IMR-90 (cell line): ENCODE measurements around the gene KRT74. TPM values are rescaled to one million over a fixed set of nuclear protein-coding genes. Genes with fewer than 3 reads are reported as not detected.

Experiments used
- ATAC-seq: fragments of 200-7000 bp; cut with Tn5 transposase; 2 replicates; pipeline ENCODE4 v1.9.1; 2020; ENCODE audit warnings: low read depth, mild to moderate bottlenecking, moderate library complexity
- BruUV-seq: library from RNA; stranded (reverse); fragments of 400-500 nt; replicated peaks from 2 replicates; lab custom pipeline; 2021; lab: Mats Ljungman, UMichigan
- CTCF ChIA-PET: fragments of 300-600 bp; formaldehyde crosslinking; extraction: SDS; loops from one replicate; lab custom pipeline; 2021; ENCODE audit warnings: antibody characterized with exemption; lab: Yijun Ruan, JAX
- POLR2A ChIA-PET: fragments of 300-600 bp; sonication (Branson Sonifier 250); formaldehyde crosslinking; loops from one replicate; lab custom pipeline; 2022; ENCODE audit warnings: antibody characterized with exemption; ENCODE audit not compliant: unreplicated experiment; lab: Charles Lee
- DNase-seq: peaks from one replicate; pipeline ENCODE4 v3.0.0; 2013
- H2AFZ ChIP-seq: replicated peaks from 2 replicates; pipeline ENCODE3; 2013; ENCODE audit warnings: low read length, mild to moderate bottlenecking; ENCODE audit not compliant: poor library complexity
- H2AK5ac ChIP-seq: 2 replicates; pipeline ENCODE4 v1.6.1; 2013; ENCODE audit warnings: low read depth, low read length, inconsistent platforms
- H2AK9ac ChIP-seq: replicated peaks from 2 replicates; pipeline ENCODE3; 2013; ENCODE audit warnings: mild to moderate bottlenecking, low read depth, low read length, moderate library complexity; ENCODE audit not compliant: poor library complexity
- H2BK120ac ChIP-seq: 2 replicates; pipeline ENCODE4 v1.6.1; 2013; ENCODE audit warnings: low read depth, low read length, inconsistent platforms
- H2BK15ac ChIP-seq: 3 replicates; pipeline ENCODE4 v1.6.1; 2013; ENCODE audit warnings: low read depth, low read length, inconsistent platforms
- H2BK20ac ChIP-seq: 2 replicates; pipeline ENCODE4 v1.6.1; 2013; ENCODE audit warnings: low read depth, mild to moderate bottlenecking, inconsistent platforms, low read length, moderate library complexity
- H2BK5ac ChIP-seq: 2 replicates; pipeline ENCODE4 v1.6.1; 2013; ENCODE audit warnings: mild to moderate bottlenecking, low read depth, low read length, inconsistent platforms; ENCODE audit not compliant: poor library complexity, severe bottlenecking
- H3K14ac ChIP-seq: replicated peaks from 2 replicates; pipeline ENCODE4 v1.6.1; 2013; ENCODE audit warnings: low read depth, low read length, inconsistent platforms
- H3K18ac ChIP-seq: 2 replicates; pipeline ENCODE4 v1.6.1; 2013; ENCODE audit warnings: low read depth, low read length, control low read depth
- H3K23ac ChIP-seq: 2 replicates; pipeline ENCODE4 v1.6.1; 2013; ENCODE audit warnings: low read depth, low read length, inconsistent platforms
- H3K27ac ChIP-seq: 2 replicates; pipeline ENCODE4 v1.5.1; 2013; ENCODE audit warnings: mild to moderate bottlenecking, control low read depth, low read length; ENCODE audit not compliant: insufficient read depth
- H3K27me3 ChIP-seq: 2 replicates; pipeline ENCODE4 v1.6.1; 2013; ENCODE audit warnings: low read length; ENCODE audit not compliant: control insufficient read depth, insufficient read depth
- H3K36me3 ChIP-seq: 2 replicates; pipeline ENCODE4 v1.6.1; 2013; ENCODE audit warnings: low read length, mixed read lengths; ENCODE audit not compliant: control insufficient read depth, insufficient read depth
- H3K4ac ChIP-seq: 2 replicates; pipeline ENCODE4 v1.6.1; 2013; ENCODE audit warnings: low read depth, low read length, inconsistent platforms
- H3K4me1 ChIP-seq: 2 replicates; pipeline ENCODE4 v1.6.1; 2013; ENCODE audit warnings: low read length, mixed read lengths; ENCODE audit not compliant: control insufficient read depth, insufficient read depth
- H3K4me2 ChIP-seq: 2 replicates; pipeline ENCODE4 v1.6.1; 2013; ENCODE audit warnings: low read depth, mild to moderate bottlenecking, control low read depth, low read length, moderate library complexity
- H3K4me3 ChIP-seq: 2 replicates; pipeline ENCODE4 v1.5.1; 2013; ENCODE audit warnings: low read depth, mild to moderate bottlenecking, control low read depth, low read length, moderate library complexity; ENCODE audit not compliant: insufficient read depth
- H3K56ac ChIP-seq: 2 replicates; pipeline ENCODE4 v1.6.1; 2013; ENCODE audit warnings: low read length, inconsistent platforms; ENCODE audit not compliant: insufficient read depth; ENCODE audit errors: extremely low read depth
- H3K79me1 ChIP-seq, 2 experiments: 2 replicates each; pipeline ENCODE4 v1.6.1; 2013; ENCODE audit warnings: low read length in 2 of 2, inconsistent platforms in 1 of 2, low read depth in 1 of 2
- H3K9ac ChIP-seq: 2 replicates; pipeline ENCODE4 v1.6.1; 2013; ENCODE audit warnings: low read depth, low read length, control low read depth
- H3K9me1 ChIP-seq: 2 replicates; pipeline ENCODE4 v1.6.1; 2013; ENCODE audit warnings: low read length, inconsistent platforms; ENCODE audit not compliant: insufficient read depth
- H3K9me3 ChIP-seq: 2 replicates; pipeline ENCODE4 v1.6.1; 2013; ENCODE audit warnings: low read length; ENCODE audit not compliant: control insufficient read depth, insufficient read depth
- H4K20me1 ChIP-seq: 2 replicates; pipeline ENCODE4 v1.6.1; 2013; ENCODE audit warnings: low read length, inconsistent platforms; ENCODE audit not compliant: insufficient read depth
- H4K5ac ChIP-seq: 2 replicates; pipeline ENCODE4 v1.6.1; 2013; ENCODE audit warnings: mild to moderate bottlenecking, low read depth, low read length, control low read depth
- H4K8ac ChIP-seq, 2 experiments: 2 replicates each; pipeline ENCODE4 v1.6.1; 2013; ENCODE audit warnings: low read depth in 2 of 2, low read length in 2 of 2, control low read depth in 1 of 2, inconsistent platforms in 1 of 2
- H4K91ac ChIP-seq: 2 replicates; pipeline ENCODE4 v1.6.1; 2013; ENCODE audit warnings: low read depth, low read length, inconsistent platforms; ENCODE audit not compliant: insufficient read depth
- BHLHE40 ChIP-seq: fragments of 150-350 bp; IDR thresholded peaks from 2 replicates; pipeline ENCODE4 v1.6.1; 2016; ENCODE audit warnings: mild to moderate bottlenecking, low read depth, low read length
- CEBPB ChIP-seq: IDR thresholded peaks from 2 replicates; pipeline ENCODE4 v1.6.1; 2012; ENCODE audit warnings: low read depth, low read length, improper control_type of control experiment
- CHD1 ChIP-seq: IDR thresholded peaks from 2 replicates; pipeline ENCODE4 v1.6.1; 2012; ENCODE audit warnings: low read depth, low read length, improper control_type of control experiment
- FOS ChIP-seq: fragments of 150-350 bp; IDR thresholded peaks from 2 replicates; pipeline ENCODE4 v1.6.1; 2016; ENCODE audit warnings: low read depth, low read length
- MAFK ChIP-seq: IDR thresholded peaks from 2 replicates; pipeline ENCODE4 v1.6.1; 2012; ENCODE audit warnings: low read depth, low read length, improper control_type of control experiment
- MAZ ChIP-seq: IDR thresholded peaks from 2 replicates; pipeline ENCODE4 v1.6.1; 2012; ENCODE audit warnings: low read depth, mild to moderate bottlenecking, low read length, improper control_type of control experiment, moderate library complexity, borderline replicate concordance
- MXI1 ChIP-seq: IDR thresholded peaks from 2 replicates; pipeline ENCODE4 v1.6.1; 2012; ENCODE audit warnings: low read depth, mild to moderate bottlenecking, low read length, moderate library complexity, borderline replicate concordance
- NFE2L2 ChIP-seq: fragments of 150-350 bp; IDR thresholded peaks from 2 replicates; pipeline ENCODE4 v1.6.1; 2016; ENCODE audit warnings: low read depth, mild to moderate bottlenecking, low read length
- POLR2A ChIP-seq: IDR thresholded peaks from 2 replicates; pipeline ENCODE4 v1.6.1; 2012; ENCODE audit warnings: mild to moderate bottlenecking, low read depth, low read length
- RAD21 ChIP-seq: IDR thresholded peaks from 2 replicates; pipeline ENCODE4 v1.6.1; 2012; ENCODE audit warnings: low read length, improper control_type of control experiment
- RCOR1 ChIP-seq: IDR thresholded peaks from 2 replicates; pipeline ENCODE4 v1.6.1; 2012; ENCODE audit warnings: mild to moderate bottlenecking, low read length, improper control_type of control experiment; ENCODE audit not compliant: insufficient replicate concordance
- RFX5 ChIP-seq: IDR thresholded peaks from 2 replicates; pipeline ENCODE4 v1.8.0; 2012; ENCODE audit warnings: low read depth, mild to moderate bottlenecking, low read length, moderate library complexity
- SMC3 ChIP-seq: fragments of 150-350 bp; IDR thresholded peaks from 2 replicates; pipeline ENCODE4 v1.6.1; 2016; ENCODE audit warnings: low read depth, mild to moderate bottlenecking, antibody characterized with exemption, low read length, moderate library complexity
- WGBS, 2 experiments: methylation state at CpG; one replicate each; pipeline versions ENCODE4 v1.1.5 to v1.1.7; 2013; ENCODE audit warnings: missing lambda C conversion rate in 2 of 2; ENCODE audit not compliant: insufficient read length in 1 of 2; ENCODE audit errors: extremely low coverage in 2 of 2; 5-methylcytosine and 5-hydroxymethylcytosine counted together
- dilution Hi-C: fragments of 300-500 bp; cut with HindIII; formaldehyde crosslinking; loops from one replicate; pipeline ENCODE4 v1.14.3; 2018; ENCODE audit warnings: low sequenced_read_pairs; ENCODE audit not compliant: unreplicated experiment
- in situ Hi-C: fragments of 300-500 bp; cut with MboI; formaldehyde crosslinking; loops from 3 replicates; pipeline ENCODE4 v1.14.3; 2019; ENCODE audit warnings: low sequenced_read_pairs, inconsistent platforms, mixed read lengths
- intact Hi-C: fragments of 100-400 bp; cut with micrococcal nuclease; formaldehyde crosslinking; loops from 2 replicates; pipeline ENCODE4 v1.10.0; 2022
- polyA plus RNA-seq, 3 experiments: library from polyadenylated mRNA; depleted of rRNA; stranded (reverse); fragments of >200 nt; gene quantifications; 2 replicates each; pipeline ENCODE4 v1.2.3, GENCODE V29; 2012; ENCODE audit warnings: low replicate concordance in 1 of 3
- total RNA-seq: library from RNA; depleted of rRNA; stranded (reverse); fragments of >200 nt; gene quantifications from 2 replicates; pipeline ENCODE4 v1.2.3, GENCODE V29; 2012
- TF ChIP-seq, protein P1 (sequence below): fragments of 150-350 bp; IDR thresholded peaks from 2 replicates; pipeline ENCODE4 v1.6.1; 2017; ENCODE audit warnings: mild to moderate bottlenecking, antibody characterized with exemption, low read length, low read depth
- TF ChIP-seq, protein P2 (sequence below): fragments of 150-350 bp; IDR thresholded peaks from 2 replicates; pipeline ENCODE4 v1.6.1; 2016; ENCODE audit warnings: low read depth, mild to moderate bottlenecking, low read length, moderate library complexity, borderline replicate concordance
- TF ChIP-seq, protein P3 (sequence below): conservative IDR thresholded peaks from 2 replicates; pipeline ENCODE4 v1.5.1; 2012; ENCODE audit warnings: mild to moderate bottlenecking, low read depth, low read length, improper control_type of control experiment

KRT74 gene
- total and polyA plus RNA-seq, 2 of the 4 experiments (the other 2 are of a cell fraction) = not detected

DNA sequence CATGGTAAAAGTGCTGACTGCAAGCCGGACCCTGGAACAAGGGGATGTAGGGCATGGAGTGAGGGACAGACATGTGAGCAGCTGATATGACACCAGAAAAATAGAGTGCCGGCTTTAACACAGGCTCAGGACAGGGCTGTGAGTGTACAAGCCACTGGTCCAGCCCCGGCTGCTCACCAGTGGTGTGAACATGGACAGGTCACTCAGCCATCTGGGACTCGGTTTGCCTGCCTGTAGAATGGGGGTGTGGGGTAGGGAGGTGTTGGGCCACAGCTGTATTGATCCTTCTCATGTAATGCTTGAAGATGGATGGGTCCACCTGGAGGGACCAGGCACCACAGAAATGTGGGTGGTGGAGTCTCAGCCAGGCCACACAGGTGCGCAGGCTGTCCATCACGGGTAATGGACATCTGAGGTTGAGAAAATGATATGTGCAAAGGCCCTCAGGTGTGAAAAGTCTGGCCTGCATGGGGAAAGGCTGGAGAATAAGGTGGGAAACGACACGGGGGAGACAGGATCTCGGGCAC is 10.6 kb upstream of the KRT74 start:
- Histone ChIP-seq H3K9me3 (no peaks in the 10 kb centered on the region), H3K4me3 (no peak overlapping the region), H3K27me3 (peaks cover 42% of the 10 kb centered on the region), H3K56ac (no peak overlapping the region), H2AK9ac (no peak overlapping the region), H4K91ac (no peak overlapping the region), H4K5ac (no peak overlapping the region), H2AFZ (no peak overlapping the region), H3K9me1 (no peaks in the 10 kb centered on the region), H3K14ac (no peak overlapping the region), H3K4me2 (no peak overlapping the region), H2BK5ac (no peak overlapping the region), H2BK120ac (no peak overlapping the region), H2BK20ac (no peak overlapping the region), H3K23ac (no peak overlapping the region), H4K20me1 (no peaks in the 10 kb centered on the region; the same call in 1 of the 2 replicates), H2BK15ac (no peak overlapping the region), H4K8ac (no peak overlapping the region), H3K27ac (no peak overlapping the region), H3K79me1 (no peaks in the 10 kb centered on the region), H3K9ac (no peak overlapping the region), H2AK5ac (no peak overlapping the region), H3K4ac (no peak overlapping the region), H3K4me1 (no peaks in the 10 kb centered on the region), H3K18ac (no peak overlapping the region), H3K36me3 (no peaks in the 10 kb centered on the region)
- ChIA-PET POLR2A (no interaction called here), CTCF (interaction anchor here (1.0 to 1.1 kb wide), 2 partner anchors 286 to 294 kb away, joined by 3 read pairs; no protein-coding TSS in a partner anchor)
- ATAC-seq (no peak), DNase-seq (no peak)
- TF ChIP-seq, protein P1, sequence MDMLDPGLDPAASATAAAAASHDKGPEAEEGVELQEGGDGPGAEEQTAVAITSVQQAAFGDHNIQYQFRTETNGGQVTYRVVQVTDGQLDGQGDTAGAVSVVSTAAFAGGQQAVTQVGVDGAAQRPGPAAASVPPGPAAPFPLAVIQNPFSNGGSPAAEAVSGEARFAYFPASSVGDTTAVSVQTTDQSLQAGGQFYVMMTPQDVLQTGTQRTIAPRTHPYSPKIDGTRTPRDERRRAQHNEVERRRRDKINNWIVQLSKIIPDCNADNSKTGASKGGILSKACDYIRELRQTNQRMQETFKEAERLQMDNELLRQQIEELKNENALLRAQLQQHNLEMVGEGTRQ = no peak
- TF ChIP-seq MAFK (no peak), POLR2A (no peak), RCOR1 (no peak), CEBPB (no peak), SMC3 (no peak), CHD1 (no peak), BHLHE40 (no peak), NFE2L2 (no peak), FOS (no peak), RAD21 (no peak), RFX5 (no peak), MAZ (no peak), MXI1 (no peak)
- TF ChIP-seq, protein P2, sequence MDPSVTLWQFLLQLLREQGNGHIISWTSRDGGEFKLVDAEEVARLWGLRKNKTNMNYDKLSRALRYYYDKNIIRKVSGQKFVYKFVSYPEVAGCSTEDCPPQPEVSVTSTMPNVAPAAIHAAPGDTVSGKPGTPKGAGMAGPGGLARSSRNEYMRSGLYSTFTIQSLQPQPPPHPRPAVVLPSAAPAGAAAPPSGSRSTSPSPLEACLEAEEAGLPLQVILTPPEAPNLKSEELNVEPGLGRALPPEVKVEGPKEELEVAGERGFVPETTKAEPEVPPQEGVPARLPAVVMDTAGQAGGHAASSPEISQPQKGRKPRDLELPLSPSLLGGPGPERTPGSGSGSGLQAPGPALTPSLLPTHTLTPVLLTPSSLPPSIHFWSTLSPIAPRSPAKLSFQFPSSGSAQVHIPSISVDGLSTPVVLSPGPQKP = no peak
- TF ChIP-seq, protein P3, sequence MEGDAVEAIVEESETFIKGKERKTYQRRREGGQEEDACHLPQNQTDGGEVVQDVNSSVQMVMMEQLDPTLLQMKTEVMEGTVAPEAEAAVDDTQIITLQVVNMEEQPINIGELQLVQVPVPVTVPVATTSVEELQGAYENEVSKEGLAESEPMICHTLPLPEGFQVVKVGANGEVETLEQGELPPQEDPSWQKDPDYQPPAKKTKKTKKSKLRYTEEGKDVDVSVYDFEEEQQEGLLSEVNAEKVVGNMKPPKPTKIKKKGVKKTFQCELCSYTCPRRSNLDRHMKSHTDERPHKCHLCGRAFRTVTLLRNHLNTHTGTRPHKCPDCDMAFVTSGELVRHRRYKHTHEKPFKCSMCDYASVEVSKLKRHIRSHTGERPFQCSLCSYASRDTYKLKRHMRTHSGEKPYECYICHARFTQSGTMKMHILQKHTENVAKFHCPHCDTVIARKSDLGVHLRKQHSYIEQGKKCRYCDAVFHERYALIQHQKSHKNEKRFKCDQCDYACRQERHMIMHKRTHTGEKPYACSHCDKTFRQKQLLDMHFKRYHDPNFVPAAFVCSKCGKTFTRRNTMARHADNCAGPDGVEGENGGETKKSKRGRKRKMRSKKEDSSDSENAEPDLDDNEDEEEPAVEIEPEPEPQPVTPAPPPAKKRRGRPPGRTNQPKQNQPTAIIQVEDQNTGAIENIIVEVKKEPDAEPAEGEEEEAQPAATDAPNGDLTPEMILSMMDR = no peak
- in situ Hi-C loops = loop anchor here (5.0 to 10.0 kb wide), 3 partner anchors 293 to 429 kb away; no protein-coding TSS in a partner anchor
- dilution Hi-C loops = no loop called here
- intact Hi-C loops = no loop called here
- WGBS, 2 experiments = 65% methylated on average over 9 of the region's 9 CpGs; no CpG with 5 or more reads in 1 of the 2 experiments
- BruUV-seq = no TSS peak
